Panc1 (cell line): ENCODE measurements around the gene TALDO1. TPM values are rescaled to one million over a fixed set of nuclear protein-coding genes. Genes with fewer than 3 reads are reported as not detected.

Experiments
- ATAC-seq: fragments of 200-7000 bp; cut with Tn5 transposase; 2 replicates; pipeline ENCODE4 v1.9.1; 2020; ENCODE audit warnings: mild to moderate bottlenecking, moderate library complexity
- BruUV-seq: library from RNA; stranded (reverse); fragments of 400-500 nt; replicated peaks from 2 replicates; lab custom pipeline; 2021; lab: Mats Ljungman, UMichigan
- CTCF ChIA-PET: fragments of 300-600 bp; sonication (Branson Sonifier 250); formaldehyde crosslinking; loops from one replicate; lab custom pipeline; 2022; ENCODE audit warnings: antibody characterized with exemption; lab: Charles Lee
- POLR2A ChIA-PET: fragments of 300-600 bp; sonication (Branson Sonifier 250); formaldehyde crosslinking; loops from one replicate; lab custom pipeline; 2022; ENCODE audit warnings: antibody characterized with exemption; lab: Charles Lee
- DNase-seq: peaks from one replicate; pipeline ENCODE4 v3.0.0-alpha.2; 2010; ENCODE audit warnings: low read depth, low spot score
- H3K27ac ChIP-seq: 2 replicates; pipeline ENCODE4 v1.5.1; 2011; ENCODE audit warnings: mild to moderate bottlenecking, low read length, inconsistent platforms
- H3K27me3 ChIP-seq: fragments of 200-500 bp; sonication (Bioruptor generic); 2 replicates; pipeline ENCODE4 v1.6.0; 2014; ENCODE audit warnings: low read length, inconsistent platforms; ENCODE audit not compliant: control insufficient read depth, insufficient read depth
- H3K36me3 ChIP-seq: fragments of 200-500 bp; sonication (Bioruptor generic); 2 replicates; pipeline ENCODE4 v1.5.1; 2014; ENCODE audit warnings: inconsistent platforms, mild to moderate bottlenecking, low read length, moderate library complexity; ENCODE audit not compliant: control insufficient read depth, insufficient read depth
- H3K4me1 ChIP-seq: 2 replicates; pipeline ENCODE4 v1.5.1; 2011; ENCODE audit warnings: inconsistent platforms, mild to moderate bottlenecking, low read length, moderate library complexity; ENCODE audit not compliant: control insufficient read depth, insufficient read depth
- H3K4me3 ChIP-seq, 2 experiments: 2 replicates each; pipeline ENCODE4 v1.5.1; 2011 to 2012; ENCODE audit warnings: low read depth in 2 of 2, low read length in 2 of 2, mild to moderate bottlenecking in 2 of 2, inconsistent platforms in 1 of 2, moderate library complexity in 1 of 2
- H3K9me3 ChIP-seq: fragments of 200-500 bp; sonication (Bioruptor generic); 2 replicates; pipeline ENCODE4 v1.5.1; 2014; ENCODE audit warnings: low read depth, mild to moderate bottlenecking, inconsistent platforms, low read length, moderate library complexity; ENCODE audit not compliant: control insufficient read depth, insufficient read depth
- CTCF ChIP-seq: fragments of 450-650 bp; IDR thresholded peaks from 2 replicates; pipeline ENCODE4 v1.5.1; 2017; ENCODE audit warnings: mild to moderate bottlenecking
- POLR2AphosphoS5 ChIP-seq: IDR thresholded peaks from 2 replicates; pipeline ENCODE4 v1.6.1; 2012; ENCODE audit warnings: mild to moderate bottlenecking, low read depth, low read length, moderate library complexity
- REST ChIP-seq, 2 experiments: IDR thresholded peaks; 2 replicates each; pipeline ENCODE4 v1.6.1; 2011 to 2012; ENCODE audit warnings: low read depth in 2 of 2, control low read depth in 1 of 2, low read length in 1 of 2, mild to moderate bottlenecking in 1 of 2, moderate library complexity in 1 of 2; ENCODE audit not compliant: insufficient read depth in 1 of 2
- SIN3A ChIP-seq: IDR thresholded peaks from 2 replicates; pipeline ENCODE4 v1.6.1; 2012; ENCODE audit warnings: low read depth, mild to moderate bottlenecking, low read length, moderate library complexity, borderline replicate concordance; ENCODE audit not compliant: insufficient read depth
- TCF7L2 ChIP-seq: IDR thresholded peaks from 2 replicates; pipeline ENCODE4 v1.6.1; 2011; ENCODE audit warnings: mild to moderate bottlenecking, low read depth, low read length, inconsistent platforms
- in situ Hi-C: cut with HindIII; loops from 2 replicates; pipeline ENCODE4 v1.10.0; 2016; ENCODE audit warnings: low sequenced_read_pairs, low pct_unique_long_range_greater_than_20kb
- intact Hi-C: fragments of 100-400 bp; cut with micrococcal nuclease; formaldehyde crosslinking; loops from one replicate; pipeline ENCODE4 v1.10.0; 2022; ENCODE audit not compliant: unreplicated experiment
- total RNA-seq: library from RNA; stranded (reverse); gene quantifications from one replicate; pipeline ENCODE4 v1.2.1, GENCODE V29; 2021; ENCODE audit not compliant: unreplicated experiment

TALDO1 gene
- total RNA-seq, 1 experiment from 2014 or later: 257 TPM

- H3K36me3 ChIP-seq: peaks cover 3% of the 10 kb centered on the region; the same call in 1 of the 2 replicates
- no peak for TF ChIP-seq REST (IDR thresholded peaks at IDR 0.05; ENCODE audit: insufficient read depth in 1 of 2, low read depth in 2 of 2, low read length in 1 of 2)
- TF ChIP-seq CTCF: no peak
- TF ChIP-seq TCF7L2: no peak
- no peak for TF ChIP-seq SIN3A
- no peak for TF ChIP-seq POLR2AphosphoS5
- intact Hi-C loops: no loop called here
- ChIA-PET POLR2A (interaction anchor here (1.3 kb wide), 1 partner anchor 15 kb away, joined by 3 read pairs; the partner anchor contains the start of gene TALDO1), CTCF (interaction anchor here (0.6 to 0.7 kb wide), 2 partner anchors 26 to 202 kb away, joined by 3 read pairs; no protein-coding TSS in a partner anchor)
- H3K9me3 ChIP-seq: no peaks in the 10 kb centered on the region
- ATAC-seq: no peak
- peaks cover 25% of the 10 kb centered on the region for H3K4me1 ChIP-seq
- H3K4me3 ChIP-seq: no peak overlapping the region
- no peak for DNase-seq
- in situ Hi-C loops: no loop called here
- H3K27me3 ChIP-seq: no peaks in the 10 kb centered on the region
- no TSS peak for BruUV-seq
- H3K27ac ChIP-seq: peak overlapping the region; percentile 73; the same call in 1 of the 2 replicates
Measured at GRCh38 chr11:763073-763463, 15.8 kb downstream of the TALDO1 start.

- peak; percentile 16 for ATAC-seq
- ChIA-PET CTCF (interaction anchor here (0.6 to 0.7 kb wide), 3 partner anchors 24 to 202 kb away, joined by 3 to 6 read pairs (median 3); no protein-coding TSS in a partner anchor), POLR2A (interaction anchor here (0.6 to 1.3 kb wide), 2 partner anchors 16 to 565 kb away, joined by 3 to 5 read pairs; partner anchors contain the start of gene TALDO1)
- in situ Hi-C loops (no loop called here), intact Hi-C loops (loop anchor here (2.0 kb wide), 1 partner anchor 67 kb away; no protein-coding TSS in a partner anchor)
- peaks cover 3% of the 10 kb centered on the region; the same call in 1 of the 2 replicates for H3K36me3 ChIP-seq
- H3K9me3 ChIP-seq: no peaks in the 10 kb centered on the region
- no peak for DNase-seq
- peaks cover 25% of the 10 kb centered on the region for H3K4me1 ChIP-seq
- no peak overlapping the region for H3K27ac ChIP-seq
- BruUV-seq: no TSS peak
- TF ChIP-seq POLR2AphosphoS5: peak; percentile 16
- peak; percentile 94 for TF ChIP-seq TCF7L2
- no peak for TF ChIP-seq REST (IDR thresholded peaks at IDR 0.05; ENCODE audit: insufficient read depth in 1 of 2, low read depth in 2 of 2, low read length in 1 of 2)
- TF ChIP-seq CTCF: no peak
- no peak for TF ChIP-seq SIN3A
- H3K4me3 ChIP-seq: no peak overlapping the region
- no peaks in the 10 kb centered on the region for H3K27me3 ChIP-seq
Measured at GRCh38 chr11:763549-764321, 16.5 kb downstream of the TALDO1 start.
